ENCODE results near the gene SCMH1.

The SCMH1 gene

DNA sequence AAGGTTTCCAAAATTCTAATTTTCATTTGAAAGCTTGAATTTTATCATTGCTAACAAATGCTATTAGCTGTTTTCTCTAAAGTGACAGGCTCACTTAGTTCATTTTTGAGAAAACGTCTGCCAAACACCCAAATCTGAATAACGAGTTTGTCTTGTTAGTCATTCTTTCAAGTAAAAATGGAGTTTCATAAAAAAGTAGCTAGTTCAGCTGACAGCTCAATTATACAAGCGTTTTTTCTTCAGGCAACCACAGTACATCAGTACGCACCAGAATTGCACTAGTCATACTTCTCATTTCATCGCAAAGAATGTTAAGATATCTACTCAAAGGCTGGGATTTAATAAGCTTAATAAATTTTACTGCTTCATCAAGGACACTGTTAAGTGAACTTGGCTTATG, 148.3 kb downstream of the SCMH1 start:
- Histone ChIP-seq H4K20me1 (ENCODE audit: low read depth, low read length) (no peaks in the 10 kb centered on the region), H3K9me2 (replicated peaks; ENCODE audit: insufficient read depth, low read length) (no peaks in the 10 kb centered on the region), H3K9ac (ENCODE audit: low read length) (no peak overlapping the region), H3K27me3 (ENCODE audit: low read length) (no peaks in the 10 kb centered on the region), H3K27ac (ENCODE audit: low read depth, low read length) (no peak overlapping the region), H3K4me3 (ENCODE audit: insufficient read depth, low read length, poor library complexity, severe bottlenecking) (no peak overlapping the region), H3F3A (ENCODE audit: insufficient read depth) (no peaks in the 10 kb centered on the region), H3K9me3 (ENCODE audit: insufficient read depth, low read length) (no peaks in the 10 kb centered on the region), H3K79me2 (ENCODE audit: insufficient read depth, low read length) (no peaks in the 10 kb centered on the region), H3K36me3 (ENCODE audit: low read length) (no peaks in the 10 kb centered on the region; the same call in 1 of the 2 replicates), H3K4me2 (ENCODE audit: low read depth, low read length, poor library complexity, severe bottlenecking) (no peak overlapping the region), H2AFZ (ENCODE audit: low read depth, low read length, severe bottlenecking) (no peak overlapping the region)
- TF ChIP-seq EZH2phosphoT487 (conservative IDR thresholded peaks at IDR 0.05; ENCODE audit: low read length): no peak
- TF ChIP-seq, protein P1, sequence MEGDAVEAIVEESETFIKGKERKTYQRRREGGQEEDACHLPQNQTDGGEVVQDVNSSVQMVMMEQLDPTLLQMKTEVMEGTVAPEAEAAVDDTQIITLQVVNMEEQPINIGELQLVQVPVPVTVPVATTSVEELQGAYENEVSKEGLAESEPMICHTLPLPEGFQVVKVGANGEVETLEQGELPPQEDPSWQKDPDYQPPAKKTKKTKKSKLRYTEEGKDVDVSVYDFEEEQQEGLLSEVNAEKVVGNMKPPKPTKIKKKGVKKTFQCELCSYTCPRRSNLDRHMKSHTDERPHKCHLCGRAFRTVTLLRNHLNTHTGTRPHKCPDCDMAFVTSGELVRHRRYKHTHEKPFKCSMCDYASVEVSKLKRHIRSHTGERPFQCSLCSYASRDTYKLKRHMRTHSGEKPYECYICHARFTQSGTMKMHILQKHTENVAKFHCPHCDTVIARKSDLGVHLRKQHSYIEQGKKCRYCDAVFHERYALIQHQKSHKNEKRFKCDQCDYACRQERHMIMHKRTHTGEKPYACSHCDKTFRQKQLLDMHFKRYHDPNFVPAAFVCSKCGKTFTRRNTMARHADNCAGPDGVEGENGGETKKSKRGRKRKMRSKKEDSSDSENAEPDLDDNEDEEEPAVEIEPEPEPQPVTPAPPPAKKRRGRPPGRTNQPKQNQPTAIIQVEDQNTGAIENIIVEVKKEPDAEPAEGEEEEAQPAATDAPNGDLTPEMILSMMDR (IDR thresholded peaks at IDR 0.05; ENCODE audit: insufficient read depth, low read length, poor library complexity, severe bottlenecking): no peak

DNA sequence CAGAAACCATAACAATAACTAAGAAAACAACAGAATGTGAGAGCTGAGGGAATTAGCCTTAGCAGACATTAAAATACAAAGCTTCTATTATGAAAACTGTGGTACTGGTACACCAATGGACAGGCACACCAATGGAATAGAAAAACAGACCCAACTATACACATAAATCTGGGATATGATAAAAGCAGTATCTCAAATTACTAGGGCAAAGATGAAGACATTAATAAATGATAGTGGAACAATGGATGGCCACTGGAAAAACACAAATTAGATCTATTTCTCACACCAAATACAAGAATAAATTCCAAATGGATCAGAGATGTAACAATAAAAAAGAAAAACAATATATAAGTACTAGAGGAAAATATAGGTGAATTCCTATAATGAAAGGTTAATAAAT, 155.2 kb downstream of the SCMH1 start:
- H3F3A ChIP-seq (ENCODE audit: insufficient read depth): no peaks in the 10 kb centered on the region
- H3K9me2 ChIP-seq (replicated peaks; ENCODE audit: insufficient read depth, low read length): no peaks in the 10 kb centered on the region
- H3K9ac ChIP-seq (ENCODE audit: low read length): no peak overlapping the region
- no peak overlapping the region for H3K27ac ChIP-seq (ENCODE audit: low read depth, low read length)
- no peak overlapping the region for H3K4me2 ChIP-seq (ENCODE audit: low read depth, low read length, poor library complexity, severe bottlenecking)
- H2AFZ ChIP-seq (ENCODE audit: low read depth, low read length, severe bottlenecking): no peak overlapping the region
- TF ChIP-seq EZH2phosphoT487 (conservative IDR thresholded peaks at IDR 0.05; ENCODE audit: low read length): no peak
- no peaks in the 10 kb centered on the region for H3K79me2 ChIP-seq (ENCODE audit: insufficient read depth, low read length)
- no peak overlapping the region for H3K4me3 ChIP-seq (ENCODE audit: insufficient read depth, low read length, poor library complexity, severe bottlenecking)
- 0 out of 2 replicates have a peak, but pooled peaks cover 5% of the 10 kb centered on the region for H3K36me3 ChIP-seq (ENCODE audit: low read length)
- no peaks in the 10 kb centered on the region for H4K20me1 ChIP-seq (ENCODE audit: low read depth, low read length)
- no peaks in the 10 kb centered on the region for H3K27me3 ChIP-seq (ENCODE audit: low read length)
- no peaks in the 10 kb centered on the region for H3K9me3 ChIP-seq (ENCODE audit: insufficient read depth, low read length)

DNA sequence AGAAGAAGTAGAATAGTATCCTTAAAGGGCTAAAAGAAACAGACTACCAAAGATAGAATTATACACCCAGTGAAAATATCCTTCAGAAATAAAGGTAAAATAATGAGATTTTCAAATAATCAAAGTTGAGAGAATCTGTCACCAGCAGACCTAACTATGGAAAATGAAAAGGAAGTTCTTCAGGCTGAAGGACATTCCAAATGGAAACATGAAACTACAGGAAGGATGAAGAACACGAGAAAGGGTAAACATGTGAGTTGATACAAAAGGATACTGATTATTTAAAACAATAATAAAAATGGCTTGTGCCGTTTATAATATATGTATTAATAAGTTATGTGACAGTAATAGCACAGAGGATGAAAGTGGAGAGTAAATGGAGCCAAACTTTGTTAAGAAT, 163.5 kb downstream of the SCMH1 start:
- no peaks in the 10 kb centered on the region for H3K27me3 ChIP-seq (ENCODE audit: low read length)
- H3K79me2 ChIP-seq (ENCODE audit: insufficient read depth, low read length): no peaks in the 10 kb centered on the region
- no peak overlapping the region for H3K4me3 ChIP-seq (ENCODE audit: insufficient read depth, low read length, poor library complexity, severe bottlenecking)
- H3K36me3 ChIP-seq (ENCODE audit: low read length): no peaks in the 10 kb centered on the region
- H4K20me1 ChIP-seq (ENCODE audit: low read depth, low read length): no peaks in the 10 kb centered on the region
- no peaks in the 10 kb centered on the region for H3K9me2 ChIP-seq (replicated peaks; ENCODE audit: insufficient read depth, low read length)
- TF ChIP-seq, protein P1 (IDR thresholded peaks at IDR 0.05; ENCODE audit: insufficient read depth, low read length, poor library complexity, severe bottlenecking): no peak
- TF ChIP-seq EZH2phosphoT487 (conservative IDR thresholded peaks at IDR 0.05; ENCODE audit: low read length): no peak
- H3K4me2 ChIP-seq (ENCODE audit: low read depth, low read length, poor library complexity, severe bottlenecking): no peak overlapping the region
- no peak overlapping the region for H2AFZ ChIP-seq (ENCODE audit: low read depth, low read length, severe bottlenecking)
- H3K27ac ChIP-seq (ENCODE audit: low read depth, low read length): no peak overlapping the region
- H3K9ac ChIP-seq (ENCODE audit: low read length): no peak overlapping the region
- H3F3A ChIP-seq (ENCODE audit: insufficient read depth): no peaks in the 10 kb centered on the region
- H3K9me3 ChIP-seq (ENCODE audit: insufficient read depth, low read length): no peaks in the 10 kb centered on the region

DNA sequence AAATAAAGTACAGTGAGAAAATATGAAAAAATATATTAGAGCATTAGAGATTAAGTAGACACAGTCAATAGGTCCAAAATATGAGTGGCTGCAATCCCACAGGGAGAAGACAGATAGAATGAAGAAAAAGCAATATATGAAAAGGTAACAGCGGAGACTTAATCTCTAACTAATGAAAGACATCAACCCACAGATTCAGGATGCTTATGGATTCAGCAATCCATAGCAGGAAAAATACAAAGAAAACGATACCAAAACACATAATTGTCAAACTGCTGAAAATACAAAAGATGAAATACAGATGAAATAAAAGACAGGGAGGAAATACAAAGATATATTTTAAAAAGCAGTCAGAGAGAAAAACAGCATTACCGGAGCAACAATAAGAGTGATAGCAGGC, 163.9 kb downstream of the SCMH1 start:
- Histone ChIP-seq H2AFZ (ENCODE audit: low read depth, low read length, severe bottlenecking) (no peak overlapping the region), H3K9me3 (ENCODE audit: insufficient read depth, low read length) (no peaks in the 10 kb centered on the region), H3K27me3 (ENCODE audit: low read length) (no peaks in the 10 kb centered on the region), H4K20me1 (ENCODE audit: low read depth, low read length) (no peaks in the 10 kb centered on the region), H3K4me2 (ENCODE audit: low read depth, low read length, poor library complexity, severe bottlenecking) (no peak overlapping the region), H3F3A (ENCODE audit: insufficient read depth) (no peaks in the 10 kb centered on the region), H3K27ac (ENCODE audit: low read depth, low read length) (no peak overlapping the region), H3K4me3 (ENCODE audit: insufficient read depth, low read length, poor library complexity, severe bottlenecking) (no peak overlapping the region), H3K9ac (ENCODE audit: low read length) (no peak overlapping the region), H3K36me3 (ENCODE audit: low read length) (no peaks in the 10 kb centered on the region), H3K79me2 (ENCODE audit: insufficient read depth, low read length) (no peaks in the 10 kb centered on the region), H3K9me2 (replicated peaks; ENCODE audit: insufficient read depth, low read length) (no peaks in the 10 kb centered on the region)
- TF ChIP-seq EZH2phosphoT487 (conservative IDR thresholded peaks at IDR 0.05; ENCODE audit: low read length): no peak
- TF ChIP-seq, protein P1 (IDR thresholded peaks at IDR 0.05; ENCODE audit: insufficient read depth, low read length, poor library complexity, severe bottlenecking): no peak
